DND-41 (cell line): ENCODE results near the gene SLC39A11.

Source experiments
- ATAC-seq: fragments of 200-7000 bp; cut with Tn5 transposase; 3 replicates; pipeline ENCODE4 v1.9.1; 2021; ENCODE audit warnings: low read depth; ENCODE audit not compliant: insufficient read depth
- DNase-seq: peaks from one replicate; pipeline ENCODE4 v3.0.0-alpha.2; 2020
- H2AFZ ChIP-seq: 2 replicates; pipeline ENCODE4 v1.6.0; 2012; ENCODE audit warnings: low read depth, low read length
- H3K27ac ChIP-seq: 2 replicates; pipeline ENCODE4 v1.5.1; 2012; ENCODE audit warnings: low read length, inconsistent platforms
- H3K27me3 ChIP-seq: fragments of 200-600 bp; sonication (generic); 2 replicates; pipeline ENCODE4 v1.6.0; 2012; ENCODE audit warnings: low read length, mild to moderate bottlenecking, inconsistent platforms; ENCODE audit not compliant: insufficient read depth, poor library complexity
- H3K36me3 ChIP-seq: 2 replicates; pipeline ENCODE4 v1.5.1; 2012; ENCODE audit warnings: low read length, inconsistent platforms; ENCODE audit not compliant: insufficient read depth
- H3K4me1 ChIP-seq: 2 replicates; pipeline ENCODE4 v1.5.1; 2012; ENCODE audit warnings: mild to moderate bottlenecking, low read length; ENCODE audit not compliant: insufficient read depth
- H3K4me2 ChIP-seq: 2 replicates; pipeline ENCODE4 v1.6.0; 2012; ENCODE audit warnings: mild to moderate bottlenecking, moderate library complexity, low read length, inconsistent platforms; ENCODE audit not compliant: insufficient read depth
- H3K4me3 ChIP-seq, 2 experiments: fragments of 200-600 bp in 1 of 2; shearing (Covaris generic) in 1 of 2; 2 replicates each; pipeline ENCODE4 v1.5.1; 2012 to 2016; ENCODE audit warnings: inconsistent platforms in 2 of 2, low read length in 2 of 2, mild to moderate bottlenecking in 2 of 2, low read depth in 1 of 2, moderate library complexity in 1 of 2
- H3K79me2 ChIP-seq: 2 replicates; pipeline ENCODE4 v1.6.0; 2012; ENCODE audit warnings: low read length, inconsistent platforms; ENCODE audit not compliant: insufficient read depth
- H3K9ac ChIP-seq: 2 replicates; pipeline ENCODE4 v1.6.0; 2012; ENCODE audit warnings: low read depth, mild to moderate bottlenecking, inconsistent platforms, low read length, moderate library complexity
- H3K9me3 ChIP-seq: 2 replicates; pipeline ENCODE4 v1.5.1; 2012; ENCODE audit warnings: low read length, moderate library complexity, mild to moderate bottlenecking, inconsistent platforms; ENCODE audit not compliant: insufficient read depth, severe bottlenecking
- H4K20me1 ChIP-seq: 2 replicates; pipeline ENCODE4 v1.6.0; 2012; ENCODE audit warnings: low read length; ENCODE audit not compliant: insufficient read depth
- EZH2 ChIP-seq: IDR thresholded peaks from 3 replicates; pipeline ENCODE4 v1.6.1; 2012; ENCODE audit warnings: borderline replicate concordance, low read depth, mild to moderate bottlenecking, moderate library complexity, low read length, inconsistent platforms; ENCODE audit not compliant: severe bottlenecking
- TF ChIP-seq, protein P1 (sequence below): IDR thresholded peaks from 2 replicates; pipeline ENCODE4 v1.5.1; 2012; ENCODE audit warnings: borderline replicate concordance, low read length, moderate library complexity, mild to moderate bottlenecking; ENCODE audit not compliant: poor library complexity, severe bottlenecking; ENCODE audit errors: extremely low read depth

The SLC39A11 gene

DNA sequence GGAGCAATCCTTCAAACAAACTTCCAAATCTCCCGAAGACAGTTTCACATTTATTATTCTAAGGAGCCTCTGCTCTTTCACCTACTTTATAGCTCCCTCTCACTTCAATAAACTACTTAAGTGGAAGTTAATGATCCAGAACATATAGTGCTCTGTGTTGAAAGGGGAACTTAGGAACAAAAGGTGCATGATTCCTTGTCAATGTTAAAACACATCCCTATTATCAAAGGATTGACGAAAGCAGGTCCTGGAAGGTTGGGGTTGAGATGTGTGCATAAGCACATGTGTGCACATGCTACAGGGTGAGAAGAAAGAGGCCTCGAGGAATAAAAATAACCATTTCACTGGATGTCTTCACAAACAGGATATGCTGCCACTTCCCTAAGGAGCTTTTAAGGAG, 170.3 kb downstream of the SLC39A11 start:
- H3K4me2 ChIP-seq, result no peak overlapping the region
- no peaks in the 10 kb centered on the region for H3K27me3 ChIP-seq
- H3K4me1 ChIP-seq, result no peaks in the 10 kb centered on the region
- no peaks in the 10 kb centered on the region for H3K79me2 ChIP-seq
- H3K4me3 ChIP-seq, result no peak overlapping the region
- TF ChIP-seq EZH2, result no peak
- TF ChIP-seq, protein P1, sequence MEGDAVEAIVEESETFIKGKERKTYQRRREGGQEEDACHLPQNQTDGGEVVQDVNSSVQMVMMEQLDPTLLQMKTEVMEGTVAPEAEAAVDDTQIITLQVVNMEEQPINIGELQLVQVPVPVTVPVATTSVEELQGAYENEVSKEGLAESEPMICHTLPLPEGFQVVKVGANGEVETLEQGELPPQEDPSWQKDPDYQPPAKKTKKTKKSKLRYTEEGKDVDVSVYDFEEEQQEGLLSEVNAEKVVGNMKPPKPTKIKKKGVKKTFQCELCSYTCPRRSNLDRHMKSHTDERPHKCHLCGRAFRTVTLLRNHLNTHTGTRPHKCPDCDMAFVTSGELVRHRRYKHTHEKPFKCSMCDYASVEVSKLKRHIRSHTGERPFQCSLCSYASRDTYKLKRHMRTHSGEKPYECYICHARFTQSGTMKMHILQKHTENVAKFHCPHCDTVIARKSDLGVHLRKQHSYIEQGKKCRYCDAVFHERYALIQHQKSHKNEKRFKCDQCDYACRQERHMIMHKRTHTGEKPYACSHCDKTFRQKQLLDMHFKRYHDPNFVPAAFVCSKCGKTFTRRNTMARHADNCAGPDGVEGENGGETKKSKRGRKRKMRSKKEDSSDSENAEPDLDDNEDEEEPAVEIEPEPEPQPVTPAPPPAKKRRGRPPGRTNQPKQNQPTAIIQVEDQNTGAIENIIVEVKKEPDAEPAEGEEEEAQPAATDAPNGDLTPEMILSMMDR, result no peak
- no peaks in the 10 kb centered on the region for H4K20me1 ChIP-seq
- no peak overlapping the region for H3K9ac ChIP-seq
- no peaks in the 10 kb centered on the region for H3K36me3 ChIP-seq
- no peaks in the 10 kb centered on the region for H3K9me3 ChIP-seq
- H3K27ac ChIP-seq, result no peak overlapping the region
- H2AFZ ChIP-seq, result no peak overlapping the region
- DNase-seq (no peak), ATAC-seq (no peak)

DNA sequence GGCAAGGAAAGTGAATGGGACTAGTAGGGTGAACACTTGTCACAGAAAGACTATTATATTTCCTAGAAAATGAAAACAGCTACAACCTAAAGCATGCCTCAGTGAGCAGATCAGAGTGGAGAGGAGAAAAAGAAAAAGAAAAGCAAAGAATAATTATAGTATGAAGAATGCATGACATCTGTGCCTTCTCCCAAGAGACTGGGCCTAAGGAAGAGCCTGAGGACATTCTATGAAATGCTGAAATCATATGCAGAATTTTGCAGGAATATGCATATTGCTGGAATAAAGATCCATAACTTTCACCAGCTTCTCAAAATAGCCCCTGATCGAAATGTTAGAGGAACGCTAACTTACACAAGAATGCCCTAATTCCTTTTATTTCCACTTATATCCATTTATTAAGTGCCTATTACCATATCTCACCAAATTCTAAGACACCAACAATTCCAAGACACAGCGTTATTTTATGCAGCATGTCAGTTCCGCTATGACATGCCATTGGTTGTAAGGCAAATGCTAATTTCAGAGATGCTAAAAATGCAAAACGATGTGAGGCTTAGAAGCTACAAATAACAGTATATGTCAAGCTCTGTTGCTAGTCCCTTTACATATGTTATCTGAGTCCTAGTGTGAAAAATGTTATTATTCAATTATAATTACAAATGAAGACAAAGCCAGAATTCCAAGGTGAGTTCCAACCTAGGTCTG, 171.0 kb downstream of the SLC39A11 start:
- no peak overlapping the region for H3K27ac ChIP-seq
- H3K4me2 ChIP-seq, result no peak overlapping the region
- H3K79me2 ChIP-seq, result no peaks in the 10 kb centered on the region
- H2AFZ ChIP-seq, result no peak overlapping the region
- ATAC-seq (no peak), DNase-seq (no peak)
- H4K20me1 ChIP-seq, result no peaks in the 10 kb centered on the region
- no peaks in the 10 kb centered on the region for H3K36me3 ChIP-seq
- no peaks in the 10 kb centered on the region for H3K9me3 ChIP-seq
- no peak overlapping the region for H3K9ac ChIP-seq
- no peaks in the 10 kb centered on the region for H3K4me1 ChIP-seq
- TF ChIP-seq, protein P1, result no peak
- no peak for TF ChIP-seq EZH2
- H3K4me3 ChIP-seq, result no peak overlapping the region
- no peaks in the 10 kb centered on the region for H3K27me3 ChIP-seq

DNA sequence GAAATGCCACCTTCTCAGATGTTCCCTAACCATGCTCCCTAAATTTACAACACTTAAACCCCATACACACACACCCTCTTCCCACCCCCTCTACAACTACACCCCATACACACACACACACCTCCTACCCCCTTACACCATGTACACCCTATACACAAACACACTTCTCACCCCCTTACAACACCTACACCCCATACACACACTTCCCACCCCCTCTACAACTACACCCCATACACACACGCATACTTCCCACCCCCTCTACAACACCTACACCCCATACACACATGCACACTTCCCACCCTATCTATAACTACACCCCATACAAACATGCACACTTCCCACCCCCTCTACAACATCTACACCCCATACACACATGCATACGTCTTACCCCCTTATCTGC, 172.0 kb downstream of the SLC39A11 start:
- DNase-seq, result no peak
- no peak for TF ChIP-seq EZH2
- TF ChIP-seq, protein P1, result no peak
- Histone ChIP-seq H3K9me3 (no peaks in the 10 kb centered on the region), H3K4me3 (no peak overlapping the region), H4K20me1 (no peaks in the 10 kb centered on the region), H3K9ac (no peak overlapping the region), H3K36me3 (no peaks in the 10 kb centered on the region), H3K27ac (no peak overlapping the region), H3K4me1 (no peaks in the 10 kb centered on the region), H3K79me2 (no peaks in the 10 kb centered on the region), H3K4me2 (no peak overlapping the region), H2AFZ (no peak overlapping the region), H3K27me3 (no peaks in the 10 kb centered on the region)
- no peak for ATAC-seq

DNA sequence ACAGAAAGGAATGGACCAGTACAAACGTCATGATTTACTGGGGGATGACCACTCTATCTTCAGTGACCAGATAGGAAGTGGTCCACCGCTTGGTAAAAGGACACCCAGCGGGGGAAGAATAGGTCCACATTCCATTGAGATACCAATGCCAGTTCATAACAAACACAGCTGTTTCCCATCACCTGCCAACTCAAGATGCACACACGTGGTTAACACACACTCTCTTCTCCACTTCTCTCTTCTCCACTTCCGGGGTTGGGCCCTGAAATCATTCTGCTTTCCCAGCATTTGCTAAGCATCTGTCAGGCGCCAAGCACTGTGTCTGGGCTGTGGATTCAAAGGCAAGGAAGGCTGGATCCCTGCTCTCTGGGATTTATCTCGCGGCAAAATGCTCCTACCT, 175.5 kb downstream of the SLC39A11 start:
- ATAC-seq, result no peak

More for the DNA sequence above, 175.5 kb downstream of the SLC39A11 start:
- H4K20me1 ChIP-seq, result no peaks in the 10 kb centered on the region
- TF ChIP-seq EZH2, result no peak
- TF ChIP-seq, protein P1, result no peak
- no peak overlapping the region for H2AFZ ChIP-seq
- H3K4me3 ChIP-seq, result no peak overlapping the region
- H3K9me3 ChIP-seq, result no peaks in the 10 kb centered on the region
- no peaks in the 10 kb centered on the region for H3K27me3 ChIP-seq
- no peak overlapping the region for H3K27ac ChIP-seq
- no peak overlapping the region for H3K9ac ChIP-seq
- no peak overlapping the region for H3K4me2 ChIP-seq
- no peaks in the 10 kb centered on the region for H3K36me3 ChIP-seq
- H3K4me1 ChIP-seq, result no peaks in the 10 kb centered on the region
- DNase-seq, result no peak
- no peaks in the 10 kb centered on the region for H3K79me2 ChIP-seq
